Endothelial cell (in vitro differentiated cells): ENCODE measurements around the gene RAB3B. TPM values are rescaled to one million over a fixed set of nuclear protein-coding genes. Genes with fewer than 3 reads are reported as not detected.

ENCODE experiments used
- DNase-seq: peaks from one replicate; pipeline ENCODE4 v3.0.0; 2021; ENCODE audit warnings: low spot score
- H3K27ac Mint-ChIP-seq: one replicate; pipeline ENCODE4 v1.8.0; 2021; ENCODE audit warnings: mixed read lengths, inconsistent platforms; ENCODE audit not compliant: unreplicated experiment
- H3K27me3 Mint-ChIP-seq: one replicate; pipeline ENCODE4 v1.8.0; 2021; ENCODE audit warnings: mild to moderate bottlenecking, moderate library complexity, mixed read lengths, inconsistent platforms; ENCODE audit not compliant: unreplicated experiment
- H3K36me3 Mint-ChIP-seq: one replicate; pipeline ENCODE4 v1.8.0; 2021; ENCODE audit warnings: mild to moderate bottlenecking, low read depth, mixed read lengths, inconsistent platforms; ENCODE audit not compliant: unreplicated experiment
- H3K4me1 Mint-ChIP-seq: one replicate; pipeline ENCODE4 v1.8.0; 2021; ENCODE audit warnings: mild to moderate bottlenecking, mixed read lengths, inconsistent platforms; ENCODE audit not compliant: unreplicated experiment
- H3K4me3 Mint-ChIP-seq: one replicate; pipeline ENCODE4 v1.8.0; 2021; ENCODE audit warnings: mild to moderate bottlenecking, mixed read lengths, inconsistent platforms; ENCODE audit not compliant: unreplicated experiment
- H3K9me3 Mint-ChIP-seq: one replicate; pipeline ENCODE4 v1.8.0; 2021; ENCODE audit warnings: mixed read lengths, inconsistent platforms; ENCODE audit not compliant: unreplicated experiment
- CTCF ChIP-seq: fragments of 200-600 bp; sonication (generic); IDR thresholded peaks from one replicate; pipeline ENCODE4 v1.5.0; 2021; ENCODE audit warnings: antibody characterized with exemption; ENCODE audit not compliant: unreplicated experiment
- total RNA-seq: library from RNA; stranded (reverse); fragmentation: NEBNext Ultra II Directional; extraction: Animal tissue kit (Norgen Biotek cat#: 25700); gene quantifications from one replicate; pipeline ENCODE4 v1.2.1, GENCODE V29; 2021; ENCODE audit not compliant: unreplicated experiment

Gene RAB3B
- total RNA-seq, 1 donor from 2014 or later = 15.1 TPM

DNA sequence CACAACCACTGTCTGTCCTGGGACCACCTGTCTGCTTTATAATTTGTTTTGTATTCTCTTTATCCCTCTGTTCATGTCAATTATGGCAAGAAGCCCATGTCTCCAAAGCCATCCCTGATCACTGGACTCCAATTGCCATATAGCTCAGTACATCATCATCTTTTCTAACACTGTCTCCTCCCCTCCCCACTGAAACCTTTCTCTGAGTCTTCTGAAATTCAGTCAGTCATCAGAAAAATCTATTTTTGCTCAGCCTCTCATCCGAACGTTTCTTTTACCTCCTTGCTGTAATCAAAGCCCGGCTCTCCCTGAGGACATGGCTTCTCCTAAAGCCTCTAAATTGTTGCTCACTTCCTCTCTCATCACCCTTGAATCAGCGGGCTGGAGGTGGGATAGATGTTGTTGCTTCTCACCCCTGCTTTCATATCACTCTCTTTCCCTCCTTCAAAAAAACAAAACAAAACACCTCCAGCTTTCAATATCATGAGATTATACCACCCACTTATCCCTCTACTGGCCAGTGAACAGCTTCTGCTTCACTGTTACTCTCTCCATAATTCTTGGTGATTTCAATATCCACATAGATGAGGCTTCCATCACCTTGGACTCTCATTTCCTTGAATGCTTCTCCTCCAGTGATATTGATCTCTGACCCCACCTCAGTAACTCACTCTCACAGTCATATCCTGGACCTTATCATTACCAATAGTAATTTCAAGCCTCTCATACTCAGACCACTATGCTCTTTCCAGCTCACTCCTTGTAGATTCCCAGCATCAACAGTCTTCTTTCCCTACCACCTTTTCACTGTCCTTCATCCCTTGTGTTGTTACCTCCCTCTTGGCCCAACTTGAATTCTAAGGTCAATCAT, 27.8 kb downstream of the RAB3B start:
- Mint-ChIP-seq H3K4me1 (peaks cover 19% of the 10 kb centered on the region), H3K36me3 (peaks cover 8% of the 10 kb centered on the region), H3K4me3 (no peak overlapping the region), H3K9me3 (no peaks in the 10 kb centered on the region), H3K27ac (no peak overlapping the region), H3K27me3 (peaks cover 4% of the 10 kb centered on the region)
- no peak for TF ChIP-seq CTCF
- no peak for DNase-seq

GRCh38 chr1:51961954-51962353, 28.5 kb downstream of the RAB3B start:
- DNase-seq = no peak
- Mint-ChIP-seq H3K27ac (no peak overlapping the region), H3K27me3 (peaks cover 4% of the 10 kb centered on the region), H3K36me3 (peaks cover 8% of the 10 kb centered on the region), H3K4me3 (no peak overlapping the region), H3K9me3 (no peaks in the 10 kb centered on the region), H3K4me1 (peaks cover 24% of the 10 kb centered on the region)
- TF ChIP-seq CTCF = no peak

GRCh38 chr1:51961231-51961630, 29.3 kb downstream of the RAB3B start:
- Mint-ChIP-seq H3K27ac (no peak overlapping the region), H3K36me3 (peaks cover 8% of the 10 kb centered on the region)
- DNase-seq = no peak

GRCh38 chr1:51960262-51960661, 30.2 kb downstream of the RAB3B start:
- peaks cover 8% of the 10 kb centered on the region for H3K36me3 Mint-ChIP-seq
- no peaks in the 10 kb centered on the region for H3K9me3 Mint-ChIP-seq
- H3K27ac Mint-ChIP-seq = no peak overlapping the region
- TF ChIP-seq CTCF = no peak
- DNase-seq = peak; percentile 31
- no peak overlapping the region for H3K4me3 Mint-ChIP-seq
- peaks cover 29% of the 10 kb centered on the region for H3K4me1 Mint-ChIP-seq
- peaks cover 4% of the 10 kb centered on the region for H3K27me3 Mint-ChIP-seq

More at GRCh38 chr1:51961231-51961630, 29.3 kb downstream of the RAB3B start:
- no peak for TF ChIP-seq CTCF
- H3K4me1 Mint-ChIP-seq = peaks cover 29% of the 10 kb centered on the region
- H3K9me3 Mint-ChIP-seq = no peaks in the 10 kb centered on the region
- H3K27me3 Mint-ChIP-seq = peaks cover 4% of the 10 kb centered on the region
- no peak overlapping the region for H3K4me3 Mint-ChIP-seq

DNA sequence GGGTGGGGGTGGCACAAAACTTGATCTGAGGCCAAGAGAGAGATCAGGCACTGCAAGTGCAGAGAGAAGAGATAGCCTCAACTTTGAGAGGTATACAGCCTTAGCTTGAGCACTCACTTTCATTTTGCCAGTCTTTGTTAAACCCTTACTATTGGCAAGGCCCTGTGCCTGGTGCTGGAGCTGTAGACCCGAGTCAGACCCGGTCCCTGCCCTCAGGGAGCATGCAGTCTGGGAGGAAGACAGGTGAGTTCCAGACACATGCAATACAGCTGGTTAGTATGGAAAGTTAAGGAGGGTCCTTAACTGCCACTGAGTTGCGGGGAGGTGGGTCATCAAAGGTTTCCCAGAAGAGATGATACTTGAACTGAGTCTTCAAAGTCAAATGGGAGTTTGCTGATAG, 31.7 kb downstream of the RAB3B start:
- Mint-ChIP-seq H3K4me1 (peaks cover 29% of the 10 kb centered on the region), H3K9me3 (no peaks in the 10 kb centered on the region), H3K27me3 (peaks cover 4% of the 10 kb centered on the region), H3K27ac (no peak overlapping the region), H3K36me3 (peaks cover 8% of the 10 kb centered on the region), H3K4me3 (no peak overlapping the region)
- TF ChIP-seq CTCF = no peak
- no peak for DNase-seq
